Adipocyte (in vitro differentiated cells): ENCODE results near the gene RASSF7.

Source experiments
- DNase-seq: peaks from one replicate; pipeline ENCODE4 v3.0.0-alpha.2; 2015; ENCODE audit warnings: low read depth
- H3K27me3 ChIP-seq: replicated peaks from 2 replicates; pipeline ENCODE4 v1.7.0; 2013; ENCODE audit warnings: mild to moderate bottlenecking, low read length, moderate library complexity; ENCODE audit not compliant: control insufficient read depth, insufficient read depth
- H3K36me3 ChIP-seq: 2 replicates; pipeline ENCODE4 v1.7.0; 2013; ENCODE audit warnings: low read length, mild to moderate bottlenecking, moderate library complexity; ENCODE audit not compliant: control insufficient read depth, insufficient read depth, severe bottlenecking
- H3K4me1 ChIP-seq: 2 replicates; pipeline ENCODE4 v1.7.0; 2013; ENCODE audit warnings: mild to moderate bottlenecking, low read length, moderate library complexity; ENCODE audit not compliant: control insufficient read depth, insufficient read depth
- H3K4me3 ChIP-seq: 2 replicates; pipeline ENCODE4 v1.7.0; 2013; ENCODE audit warnings: mild to moderate bottlenecking, low read length, moderate library complexity
- H3K9ac ChIP-seq: 2 replicates; pipeline ENCODE4 v1.7.0; 2013; ENCODE audit warnings: mild to moderate bottlenecking, low read length, moderate library complexity
- H3K9me3 ChIP-seq: 2 replicates; pipeline ENCODE4 v1.7.0; 2013; ENCODE audit warnings: mild to moderate bottlenecking, low read length, moderate library complexity; ENCODE audit not compliant: control insufficient read depth

Gene RASSF7

GRCh38 chr11:598005-598680 lies 37.4 kb downstream of the RASSF7 start:
- Histone ChIP-seq H3K9me3 (no peaks in the 10 kb centered on the region), H3K27me3 (no peaks in the 10 kb centered on the region), H3K36me3 (peaks cover 88% of the 10 kb centered on the region), H3K9ac (no peak overlapping the region), H3K4me1 (no peaks in the 10 kb centered on the region), H3K4me3 (no peak overlapping the region)
- no peak for DNase-seq

- H3K9ac ChIP-seq: no peak overlapping the region
- H3K4me3 ChIP-seq: no peak overlapping the region
- no peaks in the 10 kb centered on the region for H3K9me3 ChIP-seq
- H3K27me3 ChIP-seq: no peaks in the 10 kb centered on the region
- no peaks in the 10 kb centered on the region for H3K4me1 ChIP-seq
- peaks cover 87% of the 10 kb centered on the region for H3K36me3 ChIP-seq
- no peak for DNase-seq
These were observed 40.9 kb downstream of the RASSF7 start for GRCh38 chr11:601573-602245.

GRCh38 chr11:603154-603553 lies 42.4 kb downstream of the RASSF7 start:
- Histone ChIP-seq H3K36me3 (peaks cover 89% of the 10 kb centered on the region), H3K9ac (no peak overlapping the region), H3K4me1 (no peaks in the 10 kb centered on the region), H3K27me3 (no peaks in the 10 kb centered on the region), H3K9me3 (no peaks in the 10 kb centered on the region), H3K4me3 (no peak overlapping the region)
- no peak for DNase-seq

DNA sequence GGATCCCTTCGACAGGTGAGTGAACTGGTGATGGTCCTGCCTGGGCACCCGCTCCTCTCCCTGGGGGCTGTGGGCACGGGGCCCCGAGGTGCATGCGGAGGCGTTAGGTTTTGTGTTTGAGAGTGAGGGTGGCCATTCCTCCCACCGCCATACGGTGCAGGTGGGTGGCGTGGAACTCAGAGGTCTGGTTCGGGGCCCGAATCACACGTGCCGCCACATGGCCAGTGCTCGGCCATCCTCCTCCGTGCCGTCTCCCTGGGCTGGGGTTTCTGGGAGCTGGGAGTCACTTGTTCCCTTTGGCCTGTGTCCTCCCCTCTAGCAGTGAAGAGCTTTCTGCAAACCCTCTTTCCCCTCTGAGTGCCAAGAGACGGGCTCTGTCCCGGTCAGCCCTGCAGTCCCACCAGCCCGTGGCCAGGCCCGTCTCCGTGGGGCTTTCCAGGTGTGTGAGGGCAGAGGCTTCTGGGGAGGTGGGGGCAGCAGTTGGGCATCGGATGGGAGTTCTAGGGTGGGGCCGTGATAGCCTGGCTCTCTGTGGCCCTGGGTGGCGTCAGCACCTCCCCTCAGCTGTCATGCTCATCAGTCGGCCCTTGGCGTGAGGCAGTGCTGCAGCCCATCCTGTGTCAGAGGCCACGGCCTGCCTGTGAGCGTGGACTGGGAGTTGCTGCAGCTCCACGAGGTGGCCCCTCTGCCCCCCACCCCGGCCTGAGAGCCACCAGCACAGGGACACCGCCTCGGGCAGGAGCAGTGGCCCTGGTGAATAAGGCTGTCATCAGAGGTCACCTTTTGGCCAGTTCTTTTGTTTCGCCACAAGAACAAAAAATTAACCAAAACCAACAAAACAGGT lies 44.7 kb downstream of the RASSF7 start:
- Histone ChIP-seq H3K36me3 (peaks cover 87% of the 10 kb centered on the region), H3K9me3 (no peaks in the 10 kb centered on the region), H3K27me3 (no peaks in the 10 kb centered on the region), H3K9ac (no peak overlapping the region), H3K4me3 (no peak overlapping the region), H3K4me1 (no peaks in the 10 kb centered on the region)
- DNase-seq: no peak

- DNase-seq: no peak
- H3K4me1 ChIP-seq: no peaks in the 10 kb centered on the region
- H3K36me3 ChIP-seq: peaks cover 90% of the 10 kb centered on the region
- H3K4me3 ChIP-seq: no peak overlapping the region
- no peaks in the 10 kb centered on the region for H3K9me3 ChIP-seq
- no peak overlapping the region for H3K9ac ChIP-seq
- H3K27me3 ChIP-seq: no peaks in the 10 kb centered on the region
These were observed 45.5 kb downstream of the RASSF7 start for GRCh38 chr11:606245-606644.

GRCh38 chr11:607020-607780 lies 46.4 kb downstream of the RASSF7 start:
- no peak overlapping the region for H3K9ac ChIP-seq
- no peaks in the 10 kb centered on the region for H3K4me1 ChIP-seq
- H3K9me3 ChIP-seq: no peaks in the 10 kb centered on the region
- H3K36me3 ChIP-seq: peaks cover 90% of the 10 kb centered on the region
- no peaks in the 10 kb centered on the region for H3K27me3 ChIP-seq
- DNase-seq: no peak
- H3K4me3 ChIP-seq: no peak overlapping the region

DNA sequence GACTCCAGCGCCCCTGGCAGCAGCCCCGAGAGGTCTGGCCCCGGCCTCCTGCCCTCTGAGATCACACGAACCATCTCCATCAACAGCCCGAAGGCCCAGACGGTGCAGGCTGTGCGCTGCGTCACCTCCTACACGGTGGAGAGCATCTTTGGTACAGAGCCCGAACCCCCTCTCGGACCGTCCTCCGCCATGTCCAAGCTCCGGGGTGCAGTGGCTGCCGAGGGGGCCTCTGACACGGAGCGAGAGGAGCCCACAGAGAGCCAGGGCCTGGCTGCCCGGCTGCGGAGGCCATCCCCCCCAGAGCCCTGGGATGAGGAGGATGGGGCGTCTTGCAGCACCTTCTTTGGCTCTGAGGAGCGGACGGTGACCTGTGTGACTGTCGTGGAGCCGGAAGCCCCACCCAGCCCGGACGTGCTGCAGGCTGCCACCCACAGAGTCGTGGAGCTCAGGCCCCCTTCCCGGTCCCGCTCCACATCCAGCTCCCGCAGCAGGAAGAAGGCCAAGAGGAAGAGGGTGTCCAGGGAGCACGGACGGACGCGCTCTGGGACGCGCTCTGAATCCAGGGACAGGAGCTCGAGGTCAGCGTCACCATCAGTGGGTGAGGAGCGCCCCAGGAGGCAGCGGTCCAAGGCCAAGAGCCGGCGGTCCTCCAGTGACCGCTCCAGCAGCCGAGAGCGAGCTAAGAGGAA lies 47.3 kb downstream of the RASSF7 start:
- Histone ChIP-seq H3K4me3 (no peak overlapping the region), H3K4me1 (no peaks in the 10 kb centered on the region), H3K9ac (no peak overlapping the region), H3K36me3 (peaks cover 92% of the 10 kb centered on the region), H3K27me3 (no peaks in the 10 kb centered on the region), H3K9me3 (no peaks in the 10 kb centered on the region)
- no peak for DNase-seq

GRCh38 chr11:608791-609251 lies 48.1 kb downstream of the RASSF7 start:
- DNase-seq: no peak
- H3K9me3 ChIP-seq: no peaks in the 10 kb centered on the region
- no peaks in the 10 kb centered on the region for H3K4me1 ChIP-seq
- no peaks in the 10 kb centered on the region for H3K27me3 ChIP-seq
- no peak overlapping the region for H3K9ac ChIP-seq
- no peak overlapping the region for H3K4me3 ChIP-seq
- peaks cover 87% of the 10 kb centered on the region for H3K36me3 ChIP-seq

DNA sequence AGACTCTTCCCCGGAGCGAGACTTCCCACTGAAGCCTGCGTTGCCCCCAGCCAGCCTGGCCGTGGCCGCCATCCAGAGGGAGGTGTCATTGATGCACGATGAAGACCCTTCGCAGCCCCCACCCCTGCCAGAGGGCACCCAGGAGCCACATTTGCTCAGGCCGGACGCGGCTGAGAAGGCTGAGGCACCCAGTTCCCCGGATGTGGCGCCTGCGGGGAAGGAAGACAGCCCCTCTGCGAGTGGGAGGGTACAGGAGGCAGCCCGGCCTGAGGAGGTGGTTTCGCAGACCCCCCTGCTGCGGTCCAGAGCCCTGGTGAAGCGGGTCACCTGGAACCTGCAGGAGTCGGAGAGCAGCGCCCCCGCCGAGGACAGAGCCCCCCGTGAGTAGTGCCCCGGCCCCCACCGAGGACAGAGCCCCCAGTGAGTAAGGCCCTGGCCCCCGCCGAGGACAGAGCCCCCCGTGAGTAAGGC lies 48.6 kb downstream of the RASSF7 start:
- Histone ChIP-seq H3K27me3 (no peaks in the 10 kb centered on the region), H3K36me3 (peaks cover 82% of the 10 kb centered on the region), H3K4me1 (peaks cover 2% of the 10 kb centered on the region), H3K9ac (no peak overlapping the region), H3K4me3 (no peak overlapping the region), H3K9me3 (no peaks in the 10 kb centered on the region)
- no peak for DNase-seq

GRCh38 chr11:610146-610801 lies 49.5 kb downstream of the RASSF7 start:
- Histone ChIP-seq H3K27me3 (no peaks in the 10 kb centered on the region), H3K36me3 (peaks cover 74% of the 10 kb centered on the region), H3K9ac (no peak overlapping the region), H3K4me3 (no peak overlapping the region), H3K9me3 (no peaks in the 10 kb centered on the region), H3K4me1 (peaks cover 10% of the 10 kb centered on the region)
- DNase-seq: no peak
